GM10266 (cell line): ENCODE data around the gene NEK11.

Experiments used
- DNase-seq: peaks from one replicate; pipeline ENCODE4 v3.0.0; 2012; ENCODE audit errors: extremely low spot score
- TF ChIP-seq, protein P1 (sequence below): IDR thresholded peaks from 2 replicates; pipeline ENCODE4 v1.5.1; 2012; ENCODE audit warnings: mild to moderate bottlenecking, low read depth; ENCODE audit not compliant: control insufficient read depth, insufficient read depth; ENCODE audit errors: missing control alignments

NEK11 gene

DNA sequence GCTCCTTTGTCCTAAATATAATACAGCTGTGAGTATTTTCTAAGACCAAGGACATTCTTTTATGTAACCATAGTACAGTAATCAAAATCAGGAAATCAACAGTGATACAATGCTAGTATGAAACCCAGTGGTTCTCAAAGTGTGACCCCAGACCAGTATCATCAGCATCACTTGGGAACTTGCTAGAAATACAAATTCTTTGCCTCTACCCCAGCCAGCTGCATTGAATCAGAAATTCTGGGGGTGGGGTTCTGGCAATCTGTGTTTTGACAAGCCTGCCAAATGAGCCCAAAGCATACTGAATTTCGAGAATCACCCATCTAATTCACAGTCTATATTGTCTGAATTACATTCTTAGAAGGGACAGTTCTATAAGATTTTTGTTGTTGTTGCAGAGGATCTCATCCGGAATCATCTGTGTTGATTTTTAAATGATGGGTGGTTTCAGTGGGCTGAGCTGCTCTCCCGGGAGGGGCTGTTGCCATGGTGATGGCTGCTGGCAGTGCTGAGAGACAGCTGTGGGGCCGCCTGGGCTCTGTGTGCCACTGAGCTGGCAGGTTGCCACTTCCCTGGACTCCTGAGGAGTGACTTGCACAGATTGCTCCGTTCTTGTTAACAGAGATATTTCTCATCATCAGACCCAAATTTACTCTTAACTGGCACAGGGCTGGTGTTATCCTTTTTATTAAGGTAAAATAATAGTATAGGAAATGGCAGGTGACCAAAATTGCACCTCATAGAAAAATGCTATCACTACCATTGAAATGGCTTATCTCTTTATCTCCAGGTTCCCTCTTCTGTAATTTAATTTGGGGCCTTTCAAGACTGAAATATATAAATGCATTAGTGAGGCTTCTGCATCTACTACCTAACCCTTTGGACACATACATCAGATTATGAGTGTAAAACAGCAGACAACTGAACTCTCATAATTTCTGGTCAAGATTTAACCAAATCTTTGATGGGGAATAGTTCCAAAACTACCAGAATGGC lies 56.5 kb downstream of the NEK11 start:
- DNase-seq, result no peak
- TF ChIP-seq, protein P1, sequence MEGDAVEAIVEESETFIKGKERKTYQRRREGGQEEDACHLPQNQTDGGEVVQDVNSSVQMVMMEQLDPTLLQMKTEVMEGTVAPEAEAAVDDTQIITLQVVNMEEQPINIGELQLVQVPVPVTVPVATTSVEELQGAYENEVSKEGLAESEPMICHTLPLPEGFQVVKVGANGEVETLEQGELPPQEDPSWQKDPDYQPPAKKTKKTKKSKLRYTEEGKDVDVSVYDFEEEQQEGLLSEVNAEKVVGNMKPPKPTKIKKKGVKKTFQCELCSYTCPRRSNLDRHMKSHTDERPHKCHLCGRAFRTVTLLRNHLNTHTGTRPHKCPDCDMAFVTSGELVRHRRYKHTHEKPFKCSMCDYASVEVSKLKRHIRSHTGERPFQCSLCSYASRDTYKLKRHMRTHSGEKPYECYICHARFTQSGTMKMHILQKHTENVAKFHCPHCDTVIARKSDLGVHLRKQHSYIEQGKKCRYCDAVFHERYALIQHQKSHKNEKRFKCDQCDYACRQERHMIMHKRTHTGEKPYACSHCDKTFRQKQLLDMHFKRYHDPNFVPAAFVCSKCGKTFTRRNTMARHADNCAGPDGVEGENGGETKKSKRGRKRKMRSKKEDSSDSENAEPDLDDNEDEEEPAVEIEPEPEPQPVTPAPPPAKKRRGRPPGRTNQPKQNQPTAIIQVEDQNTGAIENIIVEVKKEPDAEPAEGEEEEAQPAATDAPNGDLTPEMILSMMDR, result no peak

DNA sequence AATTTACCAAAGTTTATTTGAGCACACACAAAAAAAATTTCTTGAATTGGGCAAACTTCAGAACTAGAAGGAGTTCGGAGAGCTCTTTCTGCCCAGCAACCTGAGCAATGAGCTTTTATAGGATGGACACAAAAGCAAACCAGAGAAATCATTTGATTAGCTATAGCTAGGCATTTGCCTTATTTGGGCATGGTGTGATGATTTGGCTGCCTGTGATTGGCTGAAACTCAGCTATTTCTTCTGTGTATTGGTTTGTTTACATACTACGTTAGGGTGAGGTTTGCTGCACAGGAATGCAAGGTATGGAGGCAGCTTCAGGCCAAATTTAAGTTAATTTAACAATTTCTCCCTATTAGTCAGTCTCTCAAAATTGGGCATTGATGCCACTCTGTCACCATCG lies 65.1 kb downstream of the NEK11 start:
- TF ChIP-seq, protein P1, result no peak
- no peak for DNase-seq

DNA sequence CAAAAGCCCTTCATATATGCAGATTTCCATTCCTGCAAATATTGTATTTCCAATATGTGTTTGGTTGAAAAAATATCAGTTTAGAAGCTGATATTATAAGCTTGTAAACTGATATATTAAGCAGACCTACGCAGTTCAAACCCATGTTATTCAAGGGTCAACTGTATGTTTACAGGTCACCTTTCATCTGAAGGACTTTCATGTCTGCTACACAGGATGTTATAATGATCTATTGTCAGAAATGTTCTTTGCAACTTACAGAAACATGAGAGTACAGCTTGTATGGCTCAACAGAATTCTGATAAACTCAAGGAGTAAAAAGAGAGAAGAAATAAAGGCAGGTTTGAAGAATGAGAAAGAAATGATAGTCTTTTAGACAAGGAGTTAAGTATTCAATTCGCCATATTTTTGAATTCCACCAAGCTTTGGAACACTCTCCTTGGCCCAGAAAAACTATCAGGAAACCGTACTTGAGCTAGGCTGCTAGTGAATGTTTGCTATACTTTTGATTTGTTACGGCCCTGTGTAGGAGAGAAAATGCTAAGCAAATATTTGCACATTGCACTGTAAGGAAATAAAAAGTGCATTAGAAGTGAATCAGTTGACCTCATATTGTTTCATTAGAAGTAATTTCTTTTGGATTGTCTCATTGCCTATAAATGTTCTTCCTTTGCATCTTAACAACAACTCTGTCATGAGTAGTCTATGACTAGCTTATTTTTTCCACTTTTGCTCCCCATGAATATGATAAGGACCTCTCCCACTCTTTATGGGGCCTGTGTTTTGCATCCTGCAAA lies 81.2 kb downstream of the NEK11 start:
- TF ChIP-seq, protein P1, result no peak
- no peak for DNase-seq

DNA sequence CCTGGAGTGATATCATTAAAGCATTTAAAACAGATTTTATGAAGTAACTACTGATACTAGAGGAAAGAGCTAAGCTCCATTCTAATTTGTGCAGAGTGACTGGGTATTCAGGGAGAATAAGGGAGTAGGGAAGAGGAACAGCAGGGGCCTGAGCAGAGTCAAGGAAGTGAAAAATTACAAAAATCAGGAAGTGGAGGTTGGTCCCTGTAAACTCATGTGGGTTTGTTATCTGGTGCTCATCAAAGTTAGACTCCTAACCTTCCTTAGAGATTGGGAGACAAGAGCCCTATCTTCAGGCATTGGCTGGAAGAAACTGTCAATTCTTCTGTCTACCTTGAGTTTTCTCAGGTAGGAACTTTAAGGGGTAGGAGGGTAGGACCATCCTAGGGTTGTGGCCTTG lies 82.5 kb downstream of the NEK11 start:
- TF ChIP-seq, protein P1, result no peak
- DNase-seq, result no peak

DNA sequence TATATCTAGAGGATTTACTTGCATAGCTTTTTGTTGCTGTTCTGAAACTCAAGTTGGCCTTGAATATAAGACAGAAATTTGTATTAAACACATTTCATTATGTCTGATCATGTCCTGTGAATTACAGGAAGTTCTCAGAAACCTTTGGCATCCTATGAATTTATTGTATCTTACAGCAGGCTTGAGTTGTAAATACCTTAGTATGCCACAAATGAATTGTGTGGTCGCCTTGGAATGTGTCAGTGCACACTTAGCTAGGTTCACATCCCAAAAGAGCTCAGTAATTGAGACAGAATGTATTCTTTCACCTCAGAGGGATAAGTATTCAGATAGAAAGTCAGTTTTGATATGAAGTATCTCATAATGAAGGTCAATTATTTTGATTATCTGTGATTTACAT lies 83.4 kb downstream of the NEK11 start:
- TF ChIP-seq, protein P1, result no peak
- no peak for DNase-seq

DNA sequence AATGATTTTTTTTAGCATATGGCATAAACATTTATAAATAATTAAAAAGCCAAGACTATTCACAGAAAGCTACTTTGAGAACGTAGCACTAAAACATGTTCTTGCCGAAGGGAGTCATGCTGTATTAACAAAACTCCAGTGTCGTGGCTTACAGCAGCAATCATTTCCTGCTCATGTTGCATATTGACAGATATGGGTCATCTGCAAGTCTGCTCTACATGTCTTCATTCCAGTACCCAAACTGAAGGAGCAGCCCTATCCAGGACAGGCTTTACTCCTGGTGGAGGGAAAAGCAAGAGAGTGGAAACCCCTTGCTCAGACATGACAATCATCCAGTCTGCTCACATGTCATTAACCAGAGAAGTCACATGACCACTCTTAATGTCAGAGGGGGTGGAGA lies 87.6 kb downstream of the NEK11 start:
- no peak for DNase-seq
- TF ChIP-seq, protein P1, result no peak
